ENCODE measurements around the gene PTCRA. TPM values are rescaled to one million over a fixed set of nuclear protein-coding genes. Genes with fewer than 3 reads are reported as not detected.
"Not testable (repeated sequence)": the region's sequence is repeated elsewhere in the genome, so short reads cannot be mapped to it uniquely, and the experiment has no call there.

The PTCRA gene
- total RNA-seq, 1 experiment from 2014 or later = not detected

DNA sequence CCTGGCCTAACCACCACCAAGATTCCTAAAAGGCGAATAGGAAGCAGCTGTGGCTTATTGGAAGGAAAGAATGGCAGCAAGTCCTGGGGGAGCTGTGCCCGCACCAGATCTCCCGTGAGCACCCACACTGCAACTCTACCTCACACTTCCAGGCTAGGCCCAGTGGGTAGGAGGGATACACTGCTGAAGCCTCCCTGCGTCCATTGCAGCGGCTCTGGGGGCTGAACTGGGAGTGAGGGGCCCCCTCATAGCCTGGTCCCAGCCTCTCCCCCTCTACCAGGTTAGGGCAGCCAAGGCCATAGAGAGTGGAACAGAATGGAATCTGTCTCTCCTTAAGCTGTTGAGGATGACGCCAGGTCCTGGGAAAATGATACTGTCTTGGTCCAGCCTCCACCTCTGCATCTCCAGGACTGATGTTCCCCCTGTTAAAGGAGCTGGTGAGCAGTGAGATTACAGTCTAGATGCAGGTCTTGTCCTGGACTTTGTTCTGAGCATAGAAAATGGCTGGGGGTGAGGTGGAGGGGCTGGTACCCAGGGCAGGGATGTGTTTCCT, 24.7 kb downstream of the PTCRA start:
- ATAC-seq = no peak
- CTCF ChIA-PET = no interaction called here

DNA sequence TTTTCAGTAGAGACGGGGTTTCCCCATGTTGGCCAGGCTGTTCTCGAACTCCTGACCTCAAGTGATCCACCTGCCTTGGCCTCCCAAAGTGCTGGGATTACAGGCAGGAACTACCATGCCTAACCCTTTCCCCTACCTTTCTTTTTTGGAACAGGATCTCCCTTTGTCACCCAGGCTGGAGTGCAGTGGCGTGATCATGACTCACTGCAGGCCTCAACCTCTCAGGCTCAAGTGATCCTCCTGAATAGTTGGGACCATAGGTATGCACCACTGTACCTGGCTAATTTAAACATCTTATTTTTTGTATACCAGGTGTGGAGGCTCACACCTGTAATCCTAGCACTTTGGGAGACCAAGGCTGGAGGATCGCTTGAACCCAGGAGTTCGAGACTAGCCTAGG, 25.5 kb downstream of the PTCRA start:
- ATAC-seq; POLR2A ChIA-PET; H3K9me3 Mint-ChIP-seq; H3K4me3 Mint-ChIP-seq; H3K27ac Mint-ChIP-seq; CTCF ChIA-PET; H3K27me3 Mint-ChIP-seq (ENCODE audit: low read depth); DNase-seq (ENCODE audit: low spot score): not testable (repeated sequence)
- Mint-ChIP-seq H3K36me3 (peaks cover 29% of the 10 kb centered on the region), H3K4me1 (peaks cover 13% of the 10 kb centered on the region)

More for the DNA sequence above, 24.7 kb downstream of the PTCRA start:
- Mint-ChIP-seq H3K4me1 (peaks cover 13% of the 10 kb centered on the region), H3K27me3 (ENCODE audit: low read depth) (peaks cover 2% of the 10 kb centered on the region; the same call in 1 of the 2 replicates), H3K36me3 (peaks cover 37% of the 10 kb centered on the region), H3K4me3 (no peak overlapping the region), H3K9me3 (no peaks in the 10 kb centered on the region), H3K27ac (no peak overlapping the region)
- DNase-seq (ENCODE audit: low spot score) = no peak
- POLR2A ChIA-PET = interaction anchor here (0.6 to 2.2 kb wide), 2 partner anchors 11 to 27 kb away, joined by 7 to 9 read pairs; partner anchors contain the start of gene CNPY3
- TF ChIP-seq ZNF121 (CRISPR knock-in tag; IDR thresholded peaks at IDR 0.05) (no peak), NR2C2 (CRISPR knock-in tag; IDR thresholded peaks at IDR 0.05) (no peak), GTF2I (CRISPR knock-in tag; conservative IDR thresholded peaks at IDR 0.05) (no peak), RORB (CRISPR knock-in tag; IDR thresholded peaks at IDR 0.05) (no peak), GABPB1 (CRISPR knock-in tag; IDR thresholded peaks at IDR 0.05) (no peak), FOXJ3 (CRISPR knock-in tag; IDR thresholded peaks at IDR 0.05; ENCODE audit: borderline replicate concordance) (no peak)
- TF ChIP-seq, protein P1, sequence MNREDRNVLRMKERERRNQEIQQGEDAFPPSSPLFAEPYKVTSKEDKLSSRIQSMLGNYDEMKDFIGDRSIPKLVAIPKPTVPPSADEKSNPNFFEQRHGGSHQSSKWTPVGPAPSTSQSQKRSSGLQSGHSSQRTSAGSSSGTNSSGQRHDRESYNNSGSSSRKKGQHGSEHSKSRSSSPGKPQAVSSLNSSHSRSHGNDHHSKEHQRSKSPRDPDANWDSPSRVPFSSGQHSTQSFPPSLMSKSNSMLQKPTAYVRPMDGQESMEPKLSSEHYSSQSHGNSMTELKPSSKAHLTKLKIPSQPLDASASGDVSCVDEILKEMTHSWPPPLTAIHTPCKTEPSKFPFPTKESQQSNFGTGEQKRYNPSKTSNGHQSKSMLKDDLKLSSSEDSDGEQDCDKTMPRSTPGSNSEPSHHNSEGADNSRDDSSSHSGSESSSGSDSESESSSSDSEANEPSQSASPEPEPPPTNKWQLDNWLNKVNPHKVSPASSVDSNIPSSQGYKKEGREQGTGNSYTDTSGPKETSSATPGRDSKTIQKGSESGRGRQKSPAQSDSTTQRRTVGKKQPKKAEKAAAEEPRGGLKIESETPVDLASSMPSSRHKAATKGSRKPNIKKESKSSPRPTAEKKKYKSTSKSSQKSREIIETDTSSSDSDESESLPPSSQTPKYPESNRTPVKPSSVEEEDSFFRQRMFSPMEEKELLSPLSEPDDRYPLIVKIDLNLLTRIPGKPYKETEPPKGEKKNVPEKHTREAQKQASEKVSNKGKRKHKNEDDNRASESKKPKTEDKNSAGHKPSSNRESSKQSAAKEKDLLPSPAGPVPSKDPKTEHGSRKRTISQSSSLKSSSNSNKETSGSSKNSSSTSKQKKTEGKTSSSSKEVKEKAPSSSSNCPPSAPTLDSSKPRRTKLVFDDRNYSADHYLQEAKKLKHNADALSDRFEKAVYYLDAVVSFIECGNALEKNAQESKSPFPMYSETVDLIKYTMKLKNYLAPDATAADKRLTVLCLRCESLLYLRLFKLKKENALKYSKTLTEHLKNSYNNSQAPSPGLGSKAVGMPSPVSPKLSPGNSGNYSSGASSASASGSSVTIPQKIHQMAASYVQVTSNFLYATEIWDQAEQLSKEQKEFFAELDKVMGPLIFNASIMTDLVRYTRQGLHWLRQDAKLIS (CRISPR knock-in tag; IDR thresholded peaks at IDR 0.05; ENCODE audit: borderline replicate concordance) = no peak
- TF ChIP-seq, protein P2, sequence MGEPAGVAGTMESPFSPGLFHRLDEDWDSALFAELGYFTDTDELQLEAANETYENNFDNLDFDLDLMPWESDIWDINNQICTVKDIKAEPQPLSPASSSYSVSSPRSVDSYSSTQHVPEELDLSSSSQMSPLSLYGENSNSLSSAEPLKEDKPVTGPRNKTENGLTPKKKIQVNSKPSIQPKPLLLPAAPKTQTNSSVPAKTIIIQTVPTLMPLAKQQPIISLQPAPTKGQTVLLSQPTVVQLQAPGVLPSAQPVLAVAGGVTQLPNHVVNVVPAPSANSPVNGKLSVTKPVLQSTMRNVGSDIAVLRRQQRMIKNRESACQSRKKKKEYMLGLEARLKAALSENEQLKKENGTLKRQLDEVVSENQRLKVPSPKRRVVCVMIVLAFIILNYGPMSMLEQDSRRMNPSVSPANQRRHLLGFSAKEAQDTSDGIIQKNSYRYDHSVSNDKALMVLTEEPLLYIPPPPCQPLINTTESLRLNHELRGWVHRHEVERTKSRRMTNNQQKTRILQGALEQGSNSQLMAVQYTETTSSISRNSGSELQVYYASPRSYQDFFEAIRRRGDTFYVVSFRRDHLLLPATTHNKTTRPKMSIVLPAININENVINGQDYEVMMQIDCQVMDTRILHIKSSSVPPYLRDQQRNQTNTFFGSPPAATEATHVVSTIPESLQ (CRISPR knock-in tag; IDR thresholded peaks at IDR 0.05) = no peak

DNA sequence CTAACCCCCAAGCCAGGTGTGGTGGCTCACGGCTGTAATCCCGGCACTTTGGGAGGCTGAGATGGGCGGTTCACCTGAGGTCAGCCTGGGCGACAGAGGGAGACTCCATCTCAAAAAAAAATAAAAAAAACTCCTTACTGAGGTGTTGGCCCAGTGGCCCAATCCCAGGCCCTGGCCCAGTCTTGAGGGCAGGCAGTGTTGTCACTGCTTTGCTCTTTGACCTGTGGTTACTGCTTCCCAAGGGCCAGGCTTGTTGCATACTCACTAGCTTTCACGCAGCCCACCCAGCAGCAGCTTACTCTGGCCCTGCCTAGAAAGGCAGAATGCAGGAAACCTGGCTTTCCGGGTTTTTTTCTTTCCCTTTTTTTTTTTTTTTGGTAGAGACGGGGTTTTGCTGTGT, 26.6 kb downstream of the PTCRA start:
- H3K9me3 Mint-ChIP-seq = no peaks in the 10 kb centered on the region
- ATAC-seq = peak; percentile 29; the same call in 1 of the 2 replicates
- no peak overlapping the region for H3K4me3 Mint-ChIP-seq
- peaks cover 19% of the 10 kb centered on the region for H3K36me3 Mint-ChIP-seq
- POLR2A ChIA-PET = no interaction called here
- CTCF ChIA-PET = no interaction called here
- peaks cover 2% of the 10 kb centered on the region; the same call in 1 of the 2 replicates for H3K27me3 Mint-ChIP-seq (ENCODE audit: low read depth)
- peaks cover 13% of the 10 kb centered on the region for H3K4me1 Mint-ChIP-seq
- no peak for DNase-seq (ENCODE audit: low spot score)
- H3K27ac Mint-ChIP-seq = no peak overlapping the region
- TF ChIP-seq, protein P3, sequence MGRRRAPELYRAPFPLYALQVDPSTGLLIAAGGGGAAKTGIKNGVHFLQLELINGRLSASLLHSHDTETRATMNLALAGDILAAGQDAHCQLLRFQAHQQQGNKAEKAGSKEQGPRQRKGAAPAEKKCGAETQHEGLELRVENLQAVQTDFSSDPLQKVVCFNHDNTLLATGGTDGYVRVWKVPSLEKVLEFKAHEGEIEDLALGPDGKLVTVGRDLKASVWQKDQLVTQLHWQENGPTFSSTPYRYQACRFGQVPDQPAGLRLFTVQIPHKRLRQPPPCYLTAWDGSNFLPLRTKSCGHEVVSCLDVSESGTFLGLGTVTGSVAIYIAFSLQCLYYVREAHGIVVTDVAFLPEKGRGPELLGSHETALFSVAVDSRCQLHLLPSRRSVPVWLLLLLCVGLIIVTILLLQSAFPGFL (CRISPR knock-in tag; IDR thresholded peaks at IDR 0.05; ENCODE audit: borderline replicate concordance) = no peak
- TF ChIP-seq ZNF423 (CRISPR knock-in tag; IDR thresholded peaks at IDR 0.05) (no peak), EMX1 (CRISPR knock-in tag; IDR thresholded peaks at IDR 0.05) (no peak), JAZF1 (CRISPR knock-in tag; IDR thresholded peaks at IDR 0.05) (no peak), TP53 (CRISPR knock-in tag; IDR thresholded peaks at IDR 0.05) (no peak), NFYB (CRISPR knock-in tag; conservative IDR thresholded peaks at IDR 0.05; ENCODE audit: low read depth) (no peak), FOXK1 (CRISPR knock-in tag; IDR thresholded peaks at IDR 0.05) (no peak), TEAD1 (CRISPR knock-in tag; IDR thresholded peaks at IDR 0.05) (no peak)
- TF ChIP-seq, protein P4, sequence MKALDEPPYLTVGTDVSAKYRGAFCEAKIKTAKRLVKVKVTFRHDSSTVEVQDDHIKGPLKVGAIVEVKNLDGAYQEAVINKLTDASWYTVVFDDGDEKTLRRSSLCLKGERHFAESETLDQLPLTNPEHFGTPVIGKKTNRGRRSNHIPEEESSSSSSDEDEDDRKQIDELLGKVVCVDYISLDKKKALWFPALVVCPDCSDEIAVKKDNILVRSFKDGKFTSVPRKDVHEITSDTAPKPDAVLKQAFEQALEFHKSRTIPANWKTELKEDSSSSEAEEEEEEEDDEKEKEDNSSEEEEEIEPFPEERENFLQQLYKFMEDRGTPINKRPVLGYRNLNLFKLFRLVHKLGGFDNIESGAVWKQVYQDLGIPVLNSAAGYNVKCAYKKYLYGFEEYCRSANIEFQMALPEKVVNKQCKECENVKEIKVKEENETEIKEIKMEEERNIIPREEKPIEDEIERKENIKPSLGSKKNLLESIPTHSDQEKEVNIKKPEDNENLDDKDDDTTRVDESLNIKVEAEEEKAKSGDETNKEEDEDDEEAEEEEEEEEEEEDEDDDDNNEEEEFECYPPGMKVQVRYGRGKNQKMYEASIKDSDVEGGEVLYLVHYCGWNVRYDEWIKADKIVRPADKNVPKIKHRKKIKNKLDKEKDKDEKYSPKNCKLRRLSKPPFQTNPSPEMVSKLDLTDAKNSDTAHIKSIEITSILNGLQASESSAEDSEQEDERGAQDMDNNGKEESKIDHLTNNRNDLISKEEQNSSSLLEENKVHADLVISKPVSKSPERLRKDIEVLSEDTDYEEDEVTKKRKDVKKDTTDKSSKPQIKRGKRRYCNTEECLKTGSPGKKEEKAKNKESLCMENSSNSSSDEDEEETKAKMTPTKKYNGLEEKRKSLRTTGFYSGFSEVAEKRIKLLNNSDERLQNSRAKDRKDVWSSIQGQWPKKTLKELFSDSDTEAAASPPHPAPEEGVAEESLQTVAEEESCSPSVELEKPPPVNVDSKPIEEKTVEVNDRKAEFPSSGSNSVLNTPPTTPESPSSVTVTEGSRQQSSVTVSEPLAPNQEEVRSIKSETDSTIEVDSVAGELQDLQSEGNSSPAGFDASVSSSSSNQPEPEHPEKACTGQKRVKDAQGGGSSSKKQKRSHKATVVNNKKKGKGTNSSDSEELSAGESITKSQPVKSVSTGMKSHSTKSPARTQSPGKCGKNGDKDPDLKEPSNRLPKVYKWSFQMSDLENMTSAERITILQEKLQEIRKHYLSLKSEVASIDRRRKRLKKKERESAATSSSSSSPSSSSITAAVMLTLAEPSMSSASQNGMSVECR (CRISPR knock-in tag; IDR thresholded peaks at IDR 0.05; ENCODE audit: borderline replicate concordance) = no peak
- TF ChIP-seq, protein P5, sequence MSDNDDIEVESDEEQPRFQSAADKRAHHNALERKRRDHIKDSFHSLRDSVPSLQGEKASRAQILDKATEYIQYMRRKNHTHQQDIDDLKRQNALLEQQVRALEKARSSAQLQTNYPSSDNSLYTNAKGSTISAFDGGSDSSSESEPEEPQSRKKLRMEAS (CRISPR knock-in tag; IDR thresholded peaks at IDR 0.05) = no peak

All from WTC11 (cell line).